ENCODE measurements around the gene MYH10. TPM values are rescaled to one million over a fixed set of nuclear protein-coding genes. Genes with fewer than 3 reads are reported as not detected.

MYH10 gene
- total RNA-seq, 1 donor from 2014 or later, result 429 TPM

- TF ChIP-seq CTCF (IDR thresholded peaks at IDR 0.05; ENCODE audit: unreplicated experiment), result no peak
- H3K4me1 Mint-ChIP-seq (ENCODE audit: unreplicated experiment), result peaks cover 14% of the 10 kb centered on the region
- no peak overlapping the region for H3K4me3 Mint-ChIP-seq (ENCODE audit: unreplicated experiment)
- H3K36me3 Mint-ChIP-seq (ENCODE audit: low read depth, unreplicated experiment), result peaks cover 16% of the 10 kb centered on the region
- no peak for DNase-seq (ENCODE audit: low spot score)
- no peaks in the 10 kb centered on the region for H3K27me3 Mint-ChIP-seq (ENCODE audit: unreplicated experiment)
- no peaks in the 10 kb centered on the region for H3K9me3 Mint-ChIP-seq (ENCODE audit: unreplicated experiment)
- no peak overlapping the region for H3K27ac Mint-ChIP-seq (ENCODE audit: unreplicated experiment)
Measured at GRCh38 chr17:8602679-8603078, 27.8 kb downstream of the MYH10 start.

- H3K9me3 Mint-ChIP-seq (ENCODE audit: unreplicated experiment), result no peaks in the 10 kb centered on the region
- H3K27ac Mint-ChIP-seq (ENCODE audit: unreplicated experiment), result no peak overlapping the region
- no peak overlapping the region for H3K4me3 Mint-ChIP-seq (ENCODE audit: unreplicated experiment)
- TF ChIP-seq CTCF (IDR thresholded peaks at IDR 0.05; ENCODE audit: unreplicated experiment), result no peak
- no peak for DNase-seq (ENCODE audit: low spot score)
- no peaks in the 10 kb centered on the region for H3K27me3 Mint-ChIP-seq (ENCODE audit: unreplicated experiment)
- H3K36me3 Mint-ChIP-seq (ENCODE audit: low read depth, unreplicated experiment), result peaks cover 13% of the 10 kb centered on the region
- no peaks in the 10 kb centered on the region for H3K4me1 Mint-ChIP-seq (ENCODE audit: unreplicated experiment)
Measured at GRCh38 chr17:8599351-8600011, 31.0 kb downstream of the MYH10 start.

DNA sequence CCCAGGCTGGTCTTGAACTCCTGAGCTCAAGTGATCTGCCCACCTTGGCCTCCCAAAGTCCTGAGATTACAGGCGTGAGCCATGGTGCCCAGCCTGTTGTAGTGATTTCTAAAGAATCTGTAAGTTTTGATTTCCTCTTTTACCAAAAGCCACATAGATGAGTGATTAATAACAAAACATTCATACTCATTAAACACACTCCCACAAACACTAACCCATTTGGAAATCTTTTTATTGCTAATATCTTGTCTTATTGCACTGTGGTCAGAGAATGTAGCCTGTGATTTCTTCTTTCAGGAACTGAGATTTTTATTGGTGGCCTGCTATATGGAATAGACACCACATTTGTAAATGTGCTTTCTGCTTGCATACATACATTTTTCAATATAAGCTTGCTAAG lies 31.6 kb downstream of the MYH10 start:
- Mint-ChIP-seq H3K4me3 (ENCODE audit: unreplicated experiment) (no peak overlapping the region), H3K4me1 (ENCODE audit: unreplicated experiment) (peaks cover under 1% of the 10 kb centered on the region), H3K27ac (ENCODE audit: unreplicated experiment) (no peak overlapping the region)

GRCh38 chr17:8593830-8594229 lies 36.7 kb downstream of the MYH10 start:
- Mint-ChIP-seq H3K36me3 (ENCODE audit: low read depth, unreplicated experiment) (peaks cover 18% of the 10 kb centered on the region), H3K27me3 (ENCODE audit: unreplicated experiment) (no peaks in the 10 kb centered on the region), H3K27ac (ENCODE audit: unreplicated experiment) (no peak overlapping the region), H3K4me1 (ENCODE audit: unreplicated experiment) (peaks cover 11% of the 10 kb centered on the region), H3K9me3 (ENCODE audit: unreplicated experiment) (no peaks in the 10 kb centered on the region), H3K4me3 (ENCODE audit: unreplicated experiment) (no peak overlapping the region)
- TF ChIP-seq CTCF (IDR thresholded peaks at IDR 0.05; ENCODE audit: unreplicated experiment), result no peak
- no peak for DNase-seq (ENCODE audit: low spot score)

More for the DNA sequence above, 31.6 kb downstream of the MYH10 start:
- no peak for TF ChIP-seq CTCF (IDR thresholded peaks at IDR 0.05; ENCODE audit: unreplicated experiment)
- no peaks in the 10 kb centered on the region for H3K9me3 Mint-ChIP-seq (ENCODE audit: unreplicated experiment)
- H3K36me3 Mint-ChIP-seq (ENCODE audit: low read depth, unreplicated experiment), result peaks cover 13% of the 10 kb centered on the region
- DNase-seq (ENCODE audit: low spot score), result no peak
- H3K27me3 Mint-ChIP-seq (ENCODE audit: unreplicated experiment), result no peaks in the 10 kb centered on the region

DNA sequence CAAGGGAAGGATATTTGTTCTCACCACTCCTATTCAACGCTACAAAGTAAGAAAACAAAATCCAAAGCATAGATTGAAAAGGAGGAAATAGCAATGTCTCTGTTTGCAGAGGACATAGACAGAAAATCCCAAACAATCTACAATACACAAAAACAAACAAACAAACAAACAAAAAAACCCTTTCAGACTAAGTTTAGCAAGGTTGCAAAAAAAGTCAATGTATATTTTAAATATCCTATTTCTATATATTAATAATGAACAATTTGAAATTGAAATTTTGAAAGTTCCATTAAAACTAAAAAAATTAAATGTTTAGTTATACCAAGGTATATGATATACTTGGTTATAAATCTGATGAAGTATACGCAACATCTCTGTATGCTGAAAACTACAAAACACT lies 37.2 kb downstream of the MYH10 start:
- no peak overlapping the region for H3K27ac Mint-ChIP-seq (ENCODE audit: unreplicated experiment)
- H3K36me3 Mint-ChIP-seq (ENCODE audit: low read depth, unreplicated experiment), result peaks cover 21% of the 10 kb centered on the region
- no peak for DNase-seq (ENCODE audit: low spot score)
- no peaks in the 10 kb centered on the region for H3K27me3 Mint-ChIP-seq (ENCODE audit: unreplicated experiment)
- TF ChIP-seq CTCF (IDR thresholded peaks at IDR 0.05; ENCODE audit: unreplicated experiment), result no peak
- H3K4me1 Mint-ChIP-seq (ENCODE audit: unreplicated experiment), result peaks cover 11% of the 10 kb centered on the region
- no peaks in the 10 kb centered on the region for H3K9me3 Mint-ChIP-seq (ENCODE audit: unreplicated experiment)
- H3K4me3 Mint-ChIP-seq (ENCODE audit: unreplicated experiment), result no peak overlapping the region
